A673 (cell line): ENCODE measurements around the gene TAS2R8. TPM values are rescaled to one million over a fixed set of nuclear protein-coding genes. Genes with fewer than 3 reads are reported as not detected.

Experiments
- BruUV-seq: library from RNA; stranded (reverse); fragments of 400-500 nt; replicated peaks from 2 replicates; lab custom pipeline; 2021; lab: Mats Ljungman, UMichigan
- CTCF ChIA-PET: fragments of 300-600 bp; sonication (Branson Sonifier 250); formaldehyde crosslinking; loops from one replicate; lab custom pipeline; 2022; ENCODE audit warnings: antibody characterized with exemption; lab: Charles Lee
- POLR2A ChIA-PET: fragments of 300-600 bp; sonication (Branson Sonifier 250); formaldehyde crosslinking; loops from one replicate; lab custom pipeline; 2022; ENCODE audit warnings: antibody characterized with exemption; ENCODE audit not compliant: low non-redundant PET; lab: Charles Lee
- DNase-seq: peaks from one replicate; pipeline ENCODE4 v3.0.0-alpha.2; 2015; ENCODE audit warnings: low spot score
- H3K27ac ChIP-seq: fragments of 200-600 bp; sonication (generic); 2 replicates; pipeline ENCODE4 v1.5.1; 2016; ENCODE audit warnings: mixed run types, low read depth, mild to moderate bottlenecking, mixed read lengths, antibody characterized with exemption, low read length; ENCODE audit not compliant: poor library complexity, severe bottlenecking
- H3K27me3 ChIP-seq: fragments of 200-600 bp; sonication (generic); replicated peaks from 2 replicates; pipeline ENCODE4 v1.6.1; 2017; ENCODE audit warnings: mixed run types, low read depth, mild to moderate bottlenecking, mixed read lengths, antibody characterized with exemption, low read length; ENCODE audit not compliant: insufficient read depth, poor library complexity
- H3K36me3 ChIP-seq: fragments of 200-600 bp; sonication (generic); 2 replicates; pipeline ENCODE4 v1.6.1; 2016; ENCODE audit warnings: mixed run types, mild to moderate bottlenecking, mixed read lengths, antibody characterized with exemption, low read length; ENCODE audit not compliant: insufficient read depth, poor library complexity, severe bottlenecking
- H3K4me1 ChIP-seq: fragments of 200-600 bp; sonication (generic); 2 replicates; pipeline ENCODE4 v1.6.1; 2017; ENCODE audit warnings: mixed run types, mild to moderate bottlenecking, mixed read lengths, antibody characterized with exemption, low read length; ENCODE audit not compliant: insufficient read depth, poor library complexity, severe bottlenecking
- H3K4me3 ChIP-seq: fragments of 200-600 bp; sonication (generic); 2 replicates; pipeline ENCODE4 v1.5.1; 2016; ENCODE audit warnings: low read depth, mixed run types, mild to moderate bottlenecking, mixed read lengths, low read length; ENCODE audit not compliant: poor library complexity, severe bottlenecking
- H3K9me3 ChIP-seq: fragments of 200-600 bp; sonication (generic); 2 replicates; pipeline ENCODE4 v1.6.1; 2016; ENCODE audit warnings: mixed run types, low read depth, mild to moderate bottlenecking, mixed read lengths, antibody characterized with exemption, low read length; ENCODE audit not compliant: poor library complexity, severe bottlenecking
- CTCF ChIP-seq: fragments of 300-800, 200-600 bp; sonication (generic); conservative IDR thresholded peaks from 2 replicates; pipeline ENCODE4 v1.5.1; 2017; ENCODE audit warnings: low read depth, mild to moderate bottlenecking, antibody characterized with exemption, low read length, moderate library complexity, mixed read lengths
- EZH2 ChIP-seq: fragments of 200-600 bp; sonication (generic); IDR thresholded peaks from 2 replicates; pipeline ENCODE4 v1.6.1; 2017; ENCODE audit warnings: borderline replicate concordance, low read depth, mild to moderate bottlenecking, mixed read lengths, antibody characterized with exemption, low read length; ENCODE audit not compliant: poor library complexity, severe bottlenecking
- intact Hi-C: fragments of 100-400 bp; cut with micrococcal nuclease; formaldehyde crosslinking; loops from one replicate; pipeline ENCODE4 v1.10.0; 2022; ENCODE audit not compliant: unreplicated experiment
- total RNA-seq: library from RNA; stranded (reverse); gene quantifications from 2 replicates; pipeline ENCODE4 v1.2.3, GENCODE V29; 2021

The TAS2R8 gene
- total RNA-seq, 1 experiment from 2014 or later, result not detected

- Histone ChIP-seq H3K4me1 (no peaks in the 10 kb centered on the region), H3K27ac (no peak overlapping the region), H3K4me3 (no peak overlapping the region), H3K9me3 (peaks cover 11% of the 10 kb centered on the region), H3K36me3 (no peaks in the 10 kb centered on the region), H3K27me3 (peaks cover 27% of the 10 kb centered on the region)
- POLR2A ChIA-PET, result no interaction called here
- no TSS peak for BruUV-seq
- DNase-seq, result no peak
- TF ChIP-seq EZH2, result no peak
- no peak for TF ChIP-seq CTCF
- intact Hi-C loops, result no loop called here
- CTCF ChIA-PET, result no interaction called here
Observed at GRCh38 chr12:10759657-10760056, 47.4 kb downstream of the TAS2R8 start.

GRCh38 chr12:10756194-10756593 lies 50.9 kb downstream of the TAS2R8 start:
- H3K4me1 ChIP-seq, result no peaks in the 10 kb centered on the region
- intact Hi-C loops, result no loop called here
- peaks cover 11% of the 10 kb centered on the region for H3K9me3 ChIP-seq
- ChIA-PET POLR2A (no interaction called here), CTCF (interaction anchor here (0.5 kb wide), 1 partner anchor 1618 kb away, joined by 4 read pairs; no protein-coding TSS in a partner anchor)
- H3K36me3 ChIP-seq, result no peaks in the 10 kb centered on the region
- peaks cover 24% of the 10 kb centered on the region for H3K27me3 ChIP-seq
- H3K4me3 ChIP-seq, result no peak overlapping the region
- TF ChIP-seq EZH2 (no peak), CTCF (no peak)
- no peak for DNase-seq
- BruUV-seq, result no TSS peak
- no peak overlapping the region for H3K27ac ChIP-seq

Other genes starting within 250 kb of the TAS2R8 start
- gene MAGOHB, start 193.7 kb downstream of the TAS2R8 start, total RNA-seq, result 68.6 and 72.0 TPM in 2 replicates
- gene STYK1, start 133.2 kb downstream of the TAS2R8 start, total RNA-seq, result 0.77 and 0.94 TPM in 2 replicates
- 272 and 288 TPM in 2 replicates for gene YBX3, start 84.0 kb downstream of the TAS2R8 start, total RNA-seq
- gene TAS2R7, start 4.7 kb downstream of the TAS2R8 start, total RNA-seq, result not detected in 2 replicates
- not detected in 2 replicates for gene TAS2R9, start 2.9 kb upstream of the TAS2R8 start, total RNA-seq
- gene TAS2R10, start 19.1 kb upstream of the TAS2R8 start, total RNA-seq, result 1.1 and 1.4 TPM in 2 replicates
- 5.8 and 6.9 TPM in 2 replicates for gene PRR4, start 42.2 kb upstream of the TAS2R8 start, total RNA-seq
- 21.8 and 24.0 TPM in 2 replicates for gene PRH1, start 77.0 kb upstream of the TAS2R8 start, total RNA-seq
- 1.5 and 2.3 TPM in 2 replicates for gene TAS2R13, start 102.3 kb upstream of the TAS2R8 start, total RNA-seq
- gene PRH2, start 122.0 kb upstream of the TAS2R8 start, total RNA-seq, result not detected in 2 replicates
- 3.4 and 3.6 TPM in 2 replicates for gene TAS2R14, start 132.0 kb upstream of the TAS2R8 start, total RNA-seq
- 1.6 and 2.7 TPM in 2 replicates for gene TAS2R50, start 179.6 kb upstream of the TAS2R8 start, total RNA-seq
- 2.7 and 3.0 TPM in 2 replicates for gene TAS2R20, start 191.0 kb upstream of the TAS2R8 start, total RNA-seq
- gene TAS2R19, start 215.3 kb upstream of the TAS2R8 start, total RNA-seq, result 4.8 and 5.2 TPM in 2 replicates
- gene TAS2R31, start 224.1 kb upstream of the TAS2R8 start, total RNA-seq, result 4.4 and 5.2 TPM in 2 replicates